Measurements from ENCODE around the gene DHRS1. TPM values are rescaled to one million over a fixed set of nuclear protein-coding genes. Genes with fewer than 3 reads are reported as not detected.
A peak's percentile ranks its signal among the peaks of the same experiment; 100 is the strongest.

Gene DHRS1
- total RNA-seq, 4 donors from 2014 or later, result 13.9 to 22.4 (median 19.2) TPM

DNA sequence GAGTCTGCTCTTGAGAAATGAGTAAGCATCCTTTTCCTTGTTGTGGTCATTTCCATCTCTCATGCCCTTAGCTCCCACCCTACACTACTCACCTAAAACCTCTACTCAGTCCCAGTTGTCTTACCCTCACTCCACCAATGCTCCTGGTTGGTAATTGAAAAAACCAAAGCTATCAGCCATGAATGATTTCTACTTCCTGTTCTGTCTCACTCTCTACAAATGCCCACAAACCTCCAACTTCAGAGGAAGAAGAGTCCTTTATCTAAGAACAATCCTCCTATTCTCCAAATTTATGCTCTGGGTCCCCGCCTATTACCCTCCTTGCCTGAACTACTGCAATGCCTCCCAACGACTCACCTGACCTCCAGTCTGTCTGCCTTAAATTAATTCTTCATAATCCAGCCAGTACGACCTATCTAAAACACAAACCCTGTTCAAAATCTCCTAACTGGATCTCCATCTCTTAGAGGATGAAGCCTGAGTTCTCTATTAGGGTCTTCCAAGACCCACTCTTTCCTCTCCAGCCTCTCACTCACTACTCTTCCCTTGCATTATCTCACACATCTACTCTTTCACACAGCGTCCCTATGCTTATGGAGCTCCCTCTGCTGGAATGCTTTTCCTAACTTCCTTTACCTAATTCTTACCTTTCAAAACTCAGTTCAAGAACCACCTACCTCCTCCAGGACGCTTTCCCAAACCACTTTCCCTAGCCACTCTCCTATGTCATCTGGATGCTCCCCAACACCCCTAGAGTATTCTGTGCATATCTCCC, 2.2 kb downstream of the DHRS1 start:
- intact Hi-C loops (cut with DNase I), result no loop called here
- WGBS, result 51% methylated on average over 5 of the region's 5 CpGs

DNA sequence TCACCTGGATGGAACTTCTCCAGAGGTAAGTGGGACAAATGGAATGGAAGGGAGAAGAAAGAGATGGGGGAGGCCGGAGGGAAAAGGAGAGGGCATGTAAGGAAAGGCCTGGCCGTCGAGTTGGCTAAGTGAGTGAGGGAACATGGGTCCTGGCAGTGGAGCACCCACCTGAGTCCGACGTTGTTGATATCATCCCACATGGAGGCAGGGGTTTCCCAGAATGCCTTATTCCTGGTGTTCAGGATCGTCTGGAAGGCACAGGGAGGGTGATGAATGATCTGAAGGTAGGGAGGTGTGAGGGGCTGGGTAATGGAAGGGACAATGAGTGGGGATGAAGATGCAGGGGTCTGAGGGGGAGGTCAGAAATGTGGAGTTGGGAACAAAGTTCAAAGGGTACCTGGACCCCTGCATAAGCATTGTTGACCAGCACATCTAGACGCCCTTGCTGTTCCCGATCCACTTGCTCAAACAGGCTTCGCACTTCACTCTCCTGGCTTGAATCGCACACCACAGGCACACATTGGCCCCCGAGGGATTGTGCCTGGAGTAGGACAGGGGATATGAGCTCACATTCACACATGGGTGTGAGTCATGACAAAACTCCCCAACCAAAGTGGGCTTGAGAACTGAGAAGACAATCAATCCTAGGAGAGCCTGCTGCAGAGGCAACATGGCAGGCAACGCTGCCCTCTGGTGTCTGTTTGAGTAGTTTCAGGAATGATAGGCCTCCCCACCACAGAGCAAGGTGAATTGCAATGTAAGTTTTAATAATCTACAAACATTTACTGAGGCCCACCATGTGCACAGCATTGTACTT, 3.0 kb downstream of the DHRS1 start:
- Histone ChIP-seq H3K4me1 (peaks cover 19 to 46% (median 32%) of the 10 kb centered on the region in 4 donors), H3K27me3 (no peaks in the 10 kb centered on the region), H3K27ac (replicated peaks in 1 of 4) (peak overlapping the region in 1 of 4 donors; percentile 56), H3K4me3 (no peak overlapping the region), H3K9me3 (no peaks in the 10 kb centered on the region), H3K36me3 (peaks cover 25 to 51% (median 35%) of the 10 kb centered on the region in 4 donors)
- TF ChIP-seq, protein P1, sequence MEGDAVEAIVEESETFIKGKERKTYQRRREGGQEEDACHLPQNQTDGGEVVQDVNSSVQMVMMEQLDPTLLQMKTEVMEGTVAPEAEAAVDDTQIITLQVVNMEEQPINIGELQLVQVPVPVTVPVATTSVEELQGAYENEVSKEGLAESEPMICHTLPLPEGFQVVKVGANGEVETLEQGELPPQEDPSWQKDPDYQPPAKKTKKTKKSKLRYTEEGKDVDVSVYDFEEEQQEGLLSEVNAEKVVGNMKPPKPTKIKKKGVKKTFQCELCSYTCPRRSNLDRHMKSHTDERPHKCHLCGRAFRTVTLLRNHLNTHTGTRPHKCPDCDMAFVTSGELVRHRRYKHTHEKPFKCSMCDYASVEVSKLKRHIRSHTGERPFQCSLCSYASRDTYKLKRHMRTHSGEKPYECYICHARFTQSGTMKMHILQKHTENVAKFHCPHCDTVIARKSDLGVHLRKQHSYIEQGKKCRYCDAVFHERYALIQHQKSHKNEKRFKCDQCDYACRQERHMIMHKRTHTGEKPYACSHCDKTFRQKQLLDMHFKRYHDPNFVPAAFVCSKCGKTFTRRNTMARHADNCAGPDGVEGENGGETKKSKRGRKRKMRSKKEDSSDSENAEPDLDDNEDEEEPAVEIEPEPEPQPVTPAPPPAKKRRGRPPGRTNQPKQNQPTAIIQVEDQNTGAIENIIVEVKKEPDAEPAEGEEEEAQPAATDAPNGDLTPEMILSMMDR (IDR thresholded peaks at IDR 0.05), result peak; percentile 51 to 68 (median 68)
- TF ChIP-seq POLR2A (IDR thresholded peaks at IDR 0.05; ENCODE audit: low read depth) (no peak), EP300 (IDR thresholded peaks at IDR 0.05) (no peak), POLR2AphosphoS5 (IDR thresholded peaks at IDR 0.05) (peak; percentile 18 to 45)
- intact Hi-C loops (cut with DNase I), result no loop called here
- no peak for DNase-seq (ENCODE audit: extremely low spot score)
- 64% methylated on average over 12 of the region's 12 CpGs for WGBS

More for the DNA sequence above, 2.2 kb downstream of the DHRS1 start:
- H3K4me1 ChIP-seq, result peaks cover 19 to 47% (median 34%) of the 10 kb centered on the region in 4 donors
- H3K27me3 ChIP-seq, result no peaks in the 10 kb centered on the region
- H3K27ac ChIP-seq (replicated peaks in 1 of 4), result peak overlapping the region in 2 of 4 donors; percentile 2 to 32
- TF ChIP-seq EP300 (IDR thresholded peaks at IDR 0.05) (no peak), POLR2A (IDR thresholded peaks at IDR 0.05; ENCODE audit: low read depth) (no peak)
- TF ChIP-seq, protein P1 (IDR thresholded peaks at IDR 0.05), result peak in 2 of 3 experiments; percentile 16 to 28
- H3K36me3 ChIP-seq, result peaks cover 25 to 51% (median 35%) of the 10 kb centered on the region in 4 donors
- H3K4me3 ChIP-seq, result no peak overlapping the region
- no peak for DNase-seq (ENCODE audit: extremely low spot score)
- H3K9me3 ChIP-seq, result no peaks in the 10 kb centered on the region

DNA sequence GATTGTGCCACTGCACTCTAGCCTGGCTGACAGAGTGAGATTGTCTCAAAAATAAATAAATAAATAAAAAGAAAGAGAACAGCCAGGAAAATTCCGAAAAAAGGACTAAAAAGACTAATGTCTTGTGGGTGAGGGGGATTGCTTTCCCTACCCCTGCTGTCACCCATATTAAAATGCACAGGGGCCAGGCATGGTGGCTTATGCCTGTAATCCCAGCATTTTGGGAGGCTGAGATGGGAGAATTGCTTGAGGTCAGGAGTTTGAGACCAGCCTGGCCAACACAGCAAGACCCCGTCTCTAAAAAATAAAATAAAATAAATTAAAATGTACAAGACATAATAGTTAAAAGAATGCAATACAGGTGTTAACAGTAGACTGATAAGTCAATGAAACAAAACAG, 6.1 kb downstream of the DHRS1 start:
- Histone ChIP-seq H3K27ac (replicated peaks in 1 of 4) (no peak overlapping the region), H3K9me3 (no peaks in the 10 kb centered on the region), H3K27me3 (no peaks in the 10 kb centered on the region), H3K36me3 (peaks cover 31 to 70% (median 54%) of the 10 kb centered on the region in 4 donors), H3K4me3 (no peak overlapping the region), H3K4me1 (peaks cover 1 to 19% (median 7%) of the 10 kb centered on the region in 4 donors)
- WGBS, result 90% methylated on average over 2 of the region's 2 CpGs
- TF ChIP-seq, protein P1 (IDR thresholded peaks at IDR 0.05), result no peak
- no peak for TF ChIP-seq POLR2AphosphoS5 (IDR thresholded peaks at IDR 0.05)
- TF ChIP-seq POLR2A (IDR thresholded peaks at IDR 0.05; ENCODE audit: low read depth), result no peak
- TF ChIP-seq EP300 (IDR thresholded peaks at IDR 0.05), result no peak
- intact Hi-C loops (cut with DNase I), result no loop called here
- no peak for DNase-seq (ENCODE audit: extremely low spot score)

DNA sequence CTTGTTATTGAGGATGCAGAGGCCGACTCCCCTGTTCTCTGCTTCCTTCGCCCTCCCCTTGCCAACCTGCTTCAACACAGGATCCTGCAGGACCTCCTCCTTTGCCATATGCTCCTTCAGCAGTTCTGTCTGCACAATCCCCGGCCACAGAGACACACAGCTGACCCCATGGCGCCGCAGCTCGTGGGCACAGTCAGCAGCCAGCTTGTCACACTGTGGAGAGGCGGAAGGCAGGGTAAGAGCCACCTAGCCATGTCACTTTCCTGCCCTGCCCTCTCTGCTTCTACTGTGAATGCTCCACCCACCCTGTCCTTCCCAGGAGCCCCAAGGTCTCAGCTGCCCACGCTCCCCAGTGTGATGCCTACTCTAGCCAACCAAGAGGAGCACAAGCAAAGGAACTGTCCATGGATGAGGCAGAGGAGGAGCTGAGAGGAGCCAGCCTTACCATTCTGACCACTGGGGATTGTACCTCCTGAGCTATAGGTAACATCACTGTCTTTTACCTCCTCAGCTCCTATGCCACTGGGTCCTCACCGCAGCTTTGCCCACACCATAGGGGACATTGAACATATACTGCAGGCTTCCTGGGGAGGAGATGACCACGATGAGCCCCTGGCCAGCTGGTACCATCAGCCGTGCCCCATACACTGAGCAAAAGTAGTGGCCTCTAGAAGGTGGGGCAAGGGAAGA, 7.3 kb downstream of the DHRS1 start:
- WGBS, result 94% methylated on average over 11 of the region's 11 CpGs
- H3K27ac ChIP-seq (replicated peaks in 1 of 4), result no peak overlapping the region
- H3K4me1 ChIP-seq, result peaks cover 0 to 9% (median 4%) of the 10 kb centered on the region in 4 donors
- H3K36me3 ChIP-seq, result peaks cover 31 to 70% (median 54%) of the 10 kb centered on the region in 4 donors
- no peak overlapping the region for H3K4me3 ChIP-seq
- TF ChIP-seq POLR2AphosphoS5 (IDR thresholded peaks at IDR 0.05) (no peak), POLR2A (IDR thresholded peaks at IDR 0.05; ENCODE audit: low read depth) (no peak), EP300 (IDR thresholded peaks at IDR 0.05) (no peak)
- TF ChIP-seq, protein P1 (IDR thresholded peaks at IDR 0.05), result no peak
- H3K9me3 ChIP-seq, result no peaks in the 10 kb centered on the region
- DNase-seq (ENCODE audit: extremely low spot score), result no peak
- intact Hi-C loops (cut with DNase I), result no loop called here
- H3K27me3 ChIP-seq, result no peaks in the 10 kb centered on the region
